Uterus (tissue), 2 donors: Measurements from ENCODE around the gene CBX8.
A peak's percentile ranks its signal among the peaks of the same experiment; 100 is the strongest.

Experiments used
- POLR2A ChIP-seq, 2 donors: fragments of 450-650 bp; IDR thresholded peaks; one replicate each; pipeline ENCODE4 v1.6.1; 2016; ENCODE audit warnings: antibody characterized with exemption in 2 of 2, mild to moderate bottlenecking in 1 of 2, moderate library complexity in 1 of 2
- TF ChIP-seq, protein P1 (sequence below), 4 experiments: fragments of 200-600 bp in 2 of 4; fragments of 450-650 bp in 2 of 4; sonication (generic) in 2 of 4; IDR thresholded peaks; one replicate each; pipeline ENCODE4 v1.5.1; 2016 to 2019; ENCODE audit warnings: antibody characterized with exemption in 4 of 4, mild to moderate bottlenecking in 2 of 4, moderate library complexity in 1 of 4

DNA sequence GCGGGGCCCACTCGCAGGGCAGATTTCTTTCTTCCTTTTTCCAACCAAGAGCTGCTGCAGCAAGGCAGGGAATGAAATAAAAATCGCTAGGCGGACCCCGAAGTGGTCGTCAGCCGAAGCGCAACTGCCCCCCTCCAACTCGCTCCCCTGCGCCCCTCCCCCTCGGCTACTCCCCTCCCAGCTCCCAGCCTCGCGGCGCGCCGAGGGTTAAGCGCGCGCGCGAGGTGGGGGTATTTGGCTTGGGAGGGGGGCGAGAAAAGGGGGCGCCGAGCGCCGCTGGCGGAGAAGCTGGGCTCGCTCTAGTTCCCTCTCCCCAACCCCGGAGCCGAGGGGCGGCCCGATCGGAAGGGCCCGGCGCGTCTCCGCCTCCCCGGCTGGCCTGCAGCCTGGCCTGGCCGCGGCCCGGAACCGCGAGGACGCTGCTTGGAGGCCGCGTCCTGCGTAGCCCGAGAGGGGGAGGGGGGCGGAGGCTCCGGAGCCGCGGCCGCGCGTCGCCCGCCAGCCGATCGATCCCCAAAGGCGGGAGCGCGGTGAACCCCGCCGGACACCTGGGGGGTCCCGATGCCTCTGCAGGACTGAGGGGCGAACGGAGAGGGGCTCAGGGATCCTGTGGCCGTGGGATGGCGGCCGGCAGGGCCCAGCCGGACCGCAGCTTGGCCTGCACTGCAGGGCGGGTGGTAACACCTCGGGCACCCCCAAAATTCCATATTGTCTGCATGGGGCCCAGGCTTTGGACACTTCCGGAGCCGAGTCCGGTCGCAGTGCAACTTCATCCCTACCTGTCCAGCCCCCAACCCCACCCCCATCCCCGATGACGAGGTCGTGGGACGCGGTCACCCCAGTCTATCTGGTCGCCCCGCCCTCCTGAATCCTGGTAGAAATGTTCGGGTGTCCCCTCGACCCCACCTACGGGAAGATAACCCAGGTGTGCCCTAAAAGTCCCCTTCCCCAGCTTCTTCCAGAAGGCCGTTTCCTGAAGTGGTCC lies 47.2 kb upstream of the CBX8 start:
- peak; percentile 31 to 32 for TF ChIP-seq POLR2A (IDR thresholded peaks at IDR 0.05)
- TF ChIP-seq, protein P1, sequence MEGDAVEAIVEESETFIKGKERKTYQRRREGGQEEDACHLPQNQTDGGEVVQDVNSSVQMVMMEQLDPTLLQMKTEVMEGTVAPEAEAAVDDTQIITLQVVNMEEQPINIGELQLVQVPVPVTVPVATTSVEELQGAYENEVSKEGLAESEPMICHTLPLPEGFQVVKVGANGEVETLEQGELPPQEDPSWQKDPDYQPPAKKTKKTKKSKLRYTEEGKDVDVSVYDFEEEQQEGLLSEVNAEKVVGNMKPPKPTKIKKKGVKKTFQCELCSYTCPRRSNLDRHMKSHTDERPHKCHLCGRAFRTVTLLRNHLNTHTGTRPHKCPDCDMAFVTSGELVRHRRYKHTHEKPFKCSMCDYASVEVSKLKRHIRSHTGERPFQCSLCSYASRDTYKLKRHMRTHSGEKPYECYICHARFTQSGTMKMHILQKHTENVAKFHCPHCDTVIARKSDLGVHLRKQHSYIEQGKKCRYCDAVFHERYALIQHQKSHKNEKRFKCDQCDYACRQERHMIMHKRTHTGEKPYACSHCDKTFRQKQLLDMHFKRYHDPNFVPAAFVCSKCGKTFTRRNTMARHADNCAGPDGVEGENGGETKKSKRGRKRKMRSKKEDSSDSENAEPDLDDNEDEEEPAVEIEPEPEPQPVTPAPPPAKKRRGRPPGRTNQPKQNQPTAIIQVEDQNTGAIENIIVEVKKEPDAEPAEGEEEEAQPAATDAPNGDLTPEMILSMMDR (IDR thresholded peaks at IDR 0.05): peak in 1 of 4 experiments; percentile 9
